ENCODE data around the gene INPP4A.

The INPP4A gene

GRCh38 chr2:98541906-98542305, 97.2 kb downstream of the INPP4A start:
- no peak for DNase-seq (ENCODE audit: low spot score)

- no peak for DNase-seq (ENCODE audit: low spot score)
Measured at GRCh38 chr2:98543214-98543613, 98.6 kb downstream of the INPP4A start.

- no peak for DNase-seq (ENCODE audit: low spot score)
Measured at GRCh38 chr2:98543842-98544241, 99.2 kb downstream of the INPP4A start.

GRCh38 chr2:98545591-98545990, 100.9 kb downstream of the INPP4A start:
- DNase-seq (ENCODE audit: low spot score) = no peak

GRCh38 chr2:98546186-98546585, 101.5 kb downstream of the INPP4A start:
- DNase-seq (ENCODE audit: low spot score) = no peak

- DNase-seq (ENCODE audit: low spot score) = no peak
Measured at GRCh38 chr2:98547092-98547790, 102.6 kb downstream of the INPP4A start.

GRCh38 chr2:98548920-98549818, 104.5 kb downstream of the INPP4A start:
- no peak for DNase-seq (ENCODE audit: low spot score)

GRCh38 chr2:98550165-98550564, 105.5 kb downstream of the INPP4A start:
- no peak for DNase-seq (ENCODE audit: low spot score)

GRCh38 chr2:98551316-98551715, 106.7 kb downstream of the INPP4A start:
- DNase-seq (ENCODE audit: low spot score) = no peak

GRCh38 chr2:98552499-98553179, 108.0 kb downstream of the INPP4A start:
- no peak for DNase-seq (ENCODE audit: low spot score)

GRCh38 chr2:98554116-98554861, 109.6 kb downstream of the INPP4A start:
- DNase-seq (ENCODE audit: low spot score) = no peak

- no peak for DNase-seq (ENCODE audit: low spot score)
Measured at GRCh38 chr2:98555696-98556095, 111.0 kb downstream of the INPP4A start.

- DNase-seq (ENCODE audit: low spot score) = no peak
Measured at GRCh38 chr2:98556344-98557033, 111.8 kb downstream of the INPP4A start.

- no peak for DNase-seq (ENCODE audit: low spot score)
Measured at GRCh38 chr2:98558852-98559530, 114.3 kb downstream of the INPP4A start.

GRCh38 chr2:98559581-98559980, 114.9 kb downstream of the INPP4A start:
- no peak for DNase-seq (ENCODE audit: low spot score)

GRCh38 chr2:98560256-98560771, 115.7 kb downstream of the INPP4A start:
- no peak for DNase-seq (ENCODE audit: low spot score)

- no peak for DNase-seq (ENCODE audit: low spot score)
Measured at GRCh38 chr2:98561018-98561417, 116.4 kb downstream of the INPP4A start.

- DNase-seq (ENCODE audit: low spot score) = no peak
Measured at GRCh38 chr2:98561902-98562695, 117.4 kb downstream of the INPP4A start.

GRCh38 chr2:98563394-98563793, 118.7 kb downstream of the INPP4A start:
- DNase-seq (ENCODE audit: low spot score) = no peak

All from kidney capillary endothelial cell (primary cell).